Measurements from ENCODE around the gene EYA3.
A peak's percentile ranks its signal among the peaks of the same experiment; 100 is the strongest.

The EYA3 gene

DNA sequence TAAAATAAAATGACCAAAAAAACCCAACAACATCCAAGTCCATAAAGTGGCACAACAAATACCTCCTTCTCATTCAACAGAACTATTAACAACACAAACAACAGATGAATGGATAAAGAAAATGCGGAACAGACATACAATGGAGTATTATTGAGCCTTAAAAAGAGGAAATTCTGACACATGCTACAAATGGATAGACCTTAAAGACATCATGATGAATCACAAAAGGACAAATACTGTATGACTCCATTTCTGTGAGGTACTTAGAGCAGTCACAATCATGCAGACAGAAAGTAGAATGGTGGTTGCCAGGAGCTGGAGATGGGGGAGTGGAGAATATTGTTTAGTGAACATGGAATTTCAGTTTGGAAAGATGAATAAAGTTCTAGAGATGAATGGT, 42.6 kb downstream of the EYA3 start:
- H3K4me3 ChIP-seq (replicated peaks; ENCODE audit: low read depth, low read length): no peak overlapping the region
- peak; percentile 39 for DNase-seq (ENCODE audit: low read depth)
- no peak for TF ChIP-seq CTCF (IDR thresholded peaks at IDR 0.05; ENCODE audit: low read length, missing control alignments)

DNA sequence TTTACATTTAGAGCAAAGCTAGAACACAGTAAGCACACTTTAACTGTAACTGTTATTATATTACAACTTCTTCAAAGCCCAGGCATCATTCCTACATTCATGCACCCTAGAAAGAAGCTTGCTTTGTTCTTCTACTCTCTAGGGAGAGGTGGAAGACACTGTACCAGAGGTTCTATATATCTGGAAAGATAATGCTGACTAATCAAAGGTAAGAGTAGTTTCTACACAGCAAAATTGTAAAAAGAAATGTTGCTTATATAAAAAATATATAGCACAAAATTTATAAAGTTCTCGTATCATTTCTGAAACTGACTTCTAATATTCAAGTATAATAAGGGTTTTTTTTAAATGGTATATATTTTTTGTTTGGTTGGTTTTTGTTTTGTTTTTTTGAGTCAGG, 44.0 kb downstream of the EYA3 start:
- no peak for DNase-seq (ENCODE audit: low read depth)
- H3K4me3 ChIP-seq (replicated peaks; ENCODE audit: low read depth, low read length): no peak overlapping the region
- no peak for TF ChIP-seq CTCF (IDR thresholded peaks at IDR 0.05; ENCODE audit: low read length, missing control alignments)

DNA sequence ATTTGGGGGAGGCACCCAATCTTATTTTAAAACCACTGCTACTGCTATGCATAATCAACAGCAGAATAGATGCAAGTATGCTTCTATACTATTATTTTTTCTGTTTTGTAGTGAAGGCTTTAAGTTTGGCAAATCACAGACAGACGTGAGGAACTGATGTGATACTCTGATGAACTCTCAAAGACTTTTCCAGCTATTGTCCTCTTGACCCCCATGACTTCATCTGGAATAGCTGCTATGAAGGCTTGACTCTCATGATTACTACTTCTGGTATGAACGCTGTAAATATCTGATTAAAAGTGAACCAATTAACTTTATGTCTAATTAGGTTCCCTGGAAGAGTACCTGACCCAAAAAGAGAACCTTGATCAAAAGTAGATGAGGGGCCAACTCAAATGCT, 49.1 kb downstream of the EYA3 start:
- no peak for TF ChIP-seq CTCF (IDR thresholded peaks at IDR 0.05; ENCODE audit: low read length, missing control alignments)
- DNase-seq (ENCODE audit: low read depth): no peak
- no peak overlapping the region for H3K4me3 ChIP-seq (replicated peaks; ENCODE audit: low read depth, low read length)

DNA sequence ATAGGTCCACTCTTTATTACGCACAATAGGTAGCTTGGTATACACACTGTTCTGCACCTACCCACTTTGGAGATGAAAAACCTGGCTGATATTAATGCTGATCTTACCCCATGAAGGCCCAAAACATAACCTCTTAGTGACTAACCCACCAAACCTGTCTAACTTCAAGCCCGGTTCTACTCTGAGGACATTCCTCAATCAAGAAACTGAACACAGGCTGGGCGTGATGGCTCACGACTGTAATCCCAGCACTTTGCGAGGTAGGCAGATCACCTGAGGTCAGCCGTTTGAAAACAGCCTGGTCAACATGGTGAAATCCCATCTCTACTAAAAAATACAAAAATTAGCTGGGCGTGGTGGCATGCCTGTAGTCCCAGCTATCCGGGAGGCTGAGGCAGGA, 50.5 kb downstream of the EYA3 start:
- H3K4me3 ChIP-seq (replicated peaks; ENCODE audit: low read depth, low read length): no peak overlapping the region
- DNase-seq (ENCODE audit: low read depth): no peak
- no peak for TF ChIP-seq CTCF (IDR thresholded peaks at IDR 0.05; ENCODE audit: low read length, missing control alignments)

- no peak for DNase-seq (ENCODE audit: low read depth)
- TF ChIP-seq CTCF (IDR thresholded peaks at IDR 0.05; ENCODE audit: low read length, missing control alignments): no peak
- H3K4me3 ChIP-seq (replicated peaks; ENCODE audit: low read depth, low read length): no peak overlapping the region
Measured at GRCh38 chr1:28037206-28037605, 51.2 kb downstream of the EYA3 start.

- DNase-seq (ENCODE audit: low read depth): no peak
- no peak for TF ChIP-seq CTCF (IDR thresholded peaks at IDR 0.05; ENCODE audit: low read length, missing control alignments)
Measured at GRCh38 chr1:28036431-28036830, 52.0 kb downstream of the EYA3 start.

GRCh38 chr1:28035420-28035819, 53.0 kb downstream of the EYA3 start:
- no peak overlapping the region for H3K4me3 ChIP-seq (replicated peaks; ENCODE audit: low read depth, low read length)
- TF ChIP-seq CTCF (IDR thresholded peaks at IDR 0.05; ENCODE audit: low read length, missing control alignments): no peak
- no peak for DNase-seq (ENCODE audit: low read depth)

More at GRCh38 chr1:28036431-28036830, 52.0 kb downstream of the EYA3 start:
- no peak overlapping the region for H3K4me3 ChIP-seq (replicated peaks; ENCODE audit: low read depth, low read length)

Data from fibroblast of pulmonary artery (primary cell).